Measurements from ENCODE around the gene KANSL1.

DNA sequence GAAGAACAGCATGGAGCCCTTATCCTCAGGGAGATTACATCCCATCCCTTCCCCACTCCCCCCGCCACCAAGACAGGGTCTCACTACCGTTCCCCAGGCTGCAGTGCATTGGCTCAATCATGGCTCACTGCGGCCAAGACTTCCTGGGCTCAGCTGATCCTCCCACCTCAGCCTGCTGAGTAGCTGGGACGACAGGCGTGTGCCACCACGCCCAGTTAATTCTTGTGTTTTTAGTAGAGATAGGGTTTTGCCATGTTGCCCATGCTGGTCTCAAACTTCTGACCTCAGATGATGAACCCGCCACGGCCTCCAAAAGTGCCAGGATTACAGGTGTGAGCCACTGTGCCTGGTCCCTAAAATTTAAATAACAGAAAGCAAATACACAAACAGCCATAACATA, 145.4 kb downstream of the KANSL1 start:
- no peak for TF ChIP-seq RARB (CRISPR knock-in tag; IDR thresholded peaks at IDR 0.05)
- no peak for TF ChIP-seq CSRNP3 (CRISPR knock-in tag; IDR thresholded peaks at IDR 0.05)
- TF ChIP-seq ZNF8 (CRISPR knock-in tag; IDR thresholded peaks at IDR 0.05) = no peak
- TF ChIP-seq PATZ1 (CRISPR knock-in tag; IDR thresholded peaks at IDR 0.05; ENCODE audit: borderline replicate concordance) = no peak
